GM21390 (cell line): Measurements from ENCODE around the gene CD28.

ENCODE experiments used
- ATAC-seq: cut with Tn5 transposase; IDR thresholded peaks from one replicate; pipeline ENCODE4 v1.9.1; 2021; ENCODE audit not compliant: unreplicated experiment

CD28 gene

GRCh38 chr2:203706403-203706802, at the start of gene CD28:
CD28 (plus strand) TSS chr2:203706639; CDS start chr2:203706697, 58 bp downstream.
- ATAC-seq = peak; percentile 99

GRCh38 chr2:203659331-203660049, 46.9 kb upstream of the CD28 start:
- ATAC-seq = peak; percentile 78

GRCh38 chr2:203660465-203660864, 46.0 kb upstream of the CD28 start:
- no peak for ATAC-seq

- ATAC-seq = no peak
Observed at GRCh38 chr2:203661279-203661908, 45.0 kb upstream of the CD28 start.

- ATAC-seq = no peak
Observed at GRCh38 chr2:203662487-203662886, 44.0 kb upstream of the CD28 start.

GRCh38 chr2:203662951-203663350, 43.5 kb upstream of the CD28 start:
- ATAC-seq = no peak

- no peak for ATAC-seq
Observed at GRCh38 chr2:203664029-203664755, 42.2 kb upstream of the CD28 start.

GRCh38 chr2:203667838-203668237, 38.6 kb upstream of the CD28 start:
- ATAC-seq = no peak

- ATAC-seq = no peak
Observed at GRCh38 chr2:203669820-203670219, 36.6 kb upstream of the CD28 start.

- ATAC-seq = no peak
Observed at GRCh38 chr2:203670939-203671338, 35.5 kb upstream of the CD28 start.

GRCh38 chr2:203671876-203672275, 34.6 kb upstream of the CD28 start:
- no peak for ATAC-seq

- ATAC-seq = no peak
Observed at GRCh38 chr2:203672856-203673255, 33.6 kb upstream of the CD28 start.

GRCh38 chr2:203673933-203674332, 32.5 kb upstream of the CD28 start:
- peak; percentile 97 for ATAC-seq

GRCh38 chr2:203675086-203675485, 31.4 kb upstream of the CD28 start:
- no peak for ATAC-seq

- no peak for ATAC-seq
Observed at GRCh38 chr2:203678971-203679370, 27.5 kb upstream of the CD28 start.

- no peak for ATAC-seq
Observed at GRCh38 chr2:203679401-203679800, 27.0 kb upstream of the CD28 start.

GRCh38 chr2:203681978-203682377, 24.5 kb upstream of the CD28 start:
- ATAC-seq = no peak

- no peak for ATAC-seq
Observed at GRCh38 chr2:203682688-203683130, 23.7 kb upstream of the CD28 start.

GRCh38 chr2:203683421-203683820, 23.0 kb upstream of the CD28 start:
- ATAC-seq = no peak

GRCh38 chr2:203683932-203684556, 22.4 kb upstream of the CD28 start:
- ATAC-seq = peak; percentile 64

- ATAC-seq = no peak
Observed at GRCh38 chr2:203685081-203685621, 21.3 kb upstream of the CD28 start.
